SK-N-MC (cell line): Measurements from ENCODE around the gene EIF4E.
"Not testable (repeated sequence)": the region's sequence is repeated elsewhere in the genome, so short reads cannot be mapped to it uniquely, and the experiment has no call there.

Source experiments
- EZH2 ChIP-seq: fragments of 200-600 bp; sonication (generic); IDR thresholded peaks from one replicate; pipeline ENCODE4 v1.6.1; 2017; ENCODE audit warnings: antibody characterized with exemption
- POLR2AphosphoS5 ChIP-seq: IDR thresholded peaks from 2 replicates; pipeline ENCODE4 v1.6.1; 2012; ENCODE audit warnings: mild to moderate bottlenecking, low read depth, low read length, borderline replicate concordance

DNA sequence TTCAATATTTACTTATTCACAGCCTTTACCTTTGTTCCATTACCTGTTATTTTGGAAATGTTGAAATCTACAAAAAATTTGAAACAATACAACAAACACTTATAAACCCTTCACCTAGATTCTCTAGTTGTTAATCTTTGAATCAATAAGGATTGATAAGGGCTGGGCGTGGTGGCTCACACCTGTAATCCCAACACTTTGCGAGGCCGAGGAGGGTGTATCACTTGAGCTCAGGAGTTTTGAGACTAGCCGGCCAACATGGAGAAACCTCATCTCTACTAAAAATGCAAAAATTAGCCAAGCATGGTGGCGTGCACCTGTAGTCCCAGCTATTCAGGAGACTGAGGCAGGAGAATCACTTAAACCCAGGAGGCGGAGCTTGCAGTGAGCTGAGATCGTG lies 5.9 kb upstream of the EIF4E start:
- TF ChIP-seq POLR2AphosphoS5, EZH2: not testable (repeated sequence)
